ENCODE results near the gene SMARCD2.
"Not testable (repeated sequence)": the region's sequence is repeated elsewhere in the genome, so short reads cannot be mapped to it uniquely, and the experiment has no call there.

SMARCD2 gene

GRCh38 chr17:63796375-63796774, 46.1 kb downstream of the SMARCD2 start:
- not testable (repeated sequence) for DNase-seq

DNA sequence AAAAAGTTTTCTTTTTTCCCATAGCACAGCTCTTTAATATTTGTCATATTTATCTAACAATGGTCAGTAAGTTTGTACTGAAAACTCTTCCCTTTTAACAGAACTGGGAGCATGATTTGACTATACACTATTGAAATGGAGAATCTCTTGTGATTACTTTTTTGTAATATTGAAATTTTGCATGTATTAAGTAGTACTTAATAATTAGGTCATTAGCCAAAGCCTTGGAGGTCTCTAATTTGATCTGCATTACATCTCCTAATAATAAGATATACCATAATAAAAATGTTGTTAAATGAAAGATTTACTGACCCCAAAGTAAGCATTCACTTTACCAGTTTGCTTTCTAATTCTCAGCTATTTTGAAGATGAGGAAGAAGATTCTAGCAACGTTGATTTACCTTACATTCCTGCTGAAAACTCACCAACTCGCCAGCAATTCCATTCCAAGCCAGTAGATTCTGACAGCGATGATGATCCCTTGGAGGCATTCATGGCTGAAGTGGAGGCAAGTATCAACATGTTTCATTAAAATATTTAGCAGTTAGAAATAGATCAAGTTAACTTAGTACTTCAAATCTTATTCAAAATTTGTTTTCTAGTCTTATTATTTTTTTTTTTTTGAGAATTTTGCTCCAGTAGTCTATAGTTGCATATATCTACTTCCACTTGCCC, 50.3 kb downstream of the SMARCD2 start:
- DNase-seq: no peak

DNA sequence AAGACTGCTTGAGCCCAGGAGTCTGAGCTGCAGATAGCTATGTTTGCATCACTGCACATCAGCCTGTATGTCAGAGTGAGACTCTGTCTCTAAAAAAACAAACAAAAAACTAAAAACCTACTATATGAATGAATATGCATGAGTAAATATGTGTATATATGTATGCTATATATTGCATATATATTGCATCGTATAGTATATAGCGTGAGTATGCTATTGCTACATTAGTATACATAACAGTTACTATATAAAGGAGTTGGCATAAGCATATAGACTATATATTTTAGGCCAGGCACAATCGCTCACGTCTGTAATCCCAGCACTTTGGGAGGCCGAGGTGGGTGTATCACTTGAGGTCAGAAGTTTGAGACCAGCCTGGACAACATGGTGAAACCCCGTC, 52.4 kb downstream of the SMARCD2 start:
- DNase-seq: no peak

GRCh38 chr17:63786971-63787711, 55.3 kb downstream of the SMARCD2 start:
- no peak for DNase-seq

GRCh38 chr17:63786117-63786516, 56.4 kb downstream of the SMARCD2 start:
- no peak for DNase-seq

DNA sequence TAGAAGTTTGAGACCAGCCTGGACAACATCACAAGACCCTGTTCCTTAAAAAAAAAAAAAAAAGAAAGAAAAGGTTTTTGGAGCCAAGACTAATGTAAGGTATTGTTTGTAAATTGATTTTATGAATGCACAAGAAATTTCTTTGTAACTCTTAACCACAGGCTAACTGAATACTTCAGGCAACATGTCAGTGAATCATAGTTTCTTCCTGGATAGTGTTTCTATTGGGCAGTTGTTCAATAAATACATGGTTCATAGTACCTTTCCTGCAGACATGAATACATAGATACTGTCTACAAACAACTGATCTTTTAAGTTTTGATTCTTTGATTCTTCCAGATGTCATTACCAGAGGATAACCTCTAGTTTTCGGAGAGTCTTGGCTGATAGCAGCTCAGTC, 56.9 kb downstream of the SMARCD2 start:
- no peak for DNase-seq

- no peak for DNase-seq
These were observed 59.0 kb downstream of the SMARCD2 start for GRCh38 chr17:63783522-63783921.

All from islet precursor cell (in vitro differentiated cells).